HCT116 (cell line): Measurements from ENCODE around the gene PRMT2. TPM values are rescaled to one million over a fixed set of nuclear protein-coding genes. Genes with fewer than 3 reads are reported as not detected.

Experiments
- ATAC-seq: fragments of 200-7000 bp; cut with Tn5 transposase; 2 replicates; pipeline ENCODE4 v1.9.1; 2020; ENCODE audit warnings: mild to moderate bottlenecking, moderate library complexity
- BruUV-seq: library from RNA; stranded (reverse); fragments of 400-500 nt; replicated peaks from 2 replicates; lab custom pipeline; 2021; lab: Mats Ljungman, UMichigan
- CTCF ChIA-PET: fragments of 300-600 bp; sonication (Branson Sonifier 250); formaldehyde crosslinking; loops from one replicate; lab custom pipeline; 2021; ENCODE audit warnings: antibody characterized with exemption; lab: Charles Lee
- POLR2A ChIA-PET: fragments of 300-600, 350-600 bp; sonication (Branson Sonifier 250); formaldehyde crosslinking; loops from one replicate; lab custom pipeline; 2021; ENCODE audit warnings: antibody characterized with exemption; lab: Charles Lee
- RAD21 ChIA-PET, 2 experiments: fragments of 300-600 bp; sonication (Branson Sonifier 250); formaldehyde crosslinking; loops; one replicate each; lab custom pipeline; 2023; ENCODE audit warnings: low total read pairs in 2 of 2; ENCODE audit not compliant: uncharacterized antibody in 2 of 2, unreplicated experiment in 2 of 2, low non-redundant PET in 1 of 2; lab: Charles Lee
- DNase-seq: peaks from one replicate; pipeline ENCODE4 v3.0.0-alpha.2; 2010; ENCODE audit warnings: low read depth, low spot score
- H2AFZ ChIP-seq: fragments of 200-600 bp; shearing (Covaris generic), sonication (generic); 2 replicates; pipeline ENCODE4 v1.6.1; 2017; ENCODE audit warnings: low read depth, mixed run types, mixed read lengths, antibody characterized with exemption, low read length; ENCODE audit not compliant: poor library complexity, severe bottlenecking
- H3K27ac ChIP-seq: 2 replicates; pipeline ENCODE4 v1.5.1; 2012; ENCODE audit warnings: low read depth, low read length
- H3K27me3 ChIP-seq: fragments of 200-600 bp; sonication (generic); 2 replicates; pipeline ENCODE4 v1.6.1; 2016; ENCODE audit warnings: mixed run types, low read length, mixed read lengths; ENCODE audit not compliant: insufficient read depth
- H3K36me3 ChIP-seq, 2 experiments: fragments of 200-500 bp in 1 of 2; fragments of 200-600 bp in 1 of 2; sonication (Bioruptor generic) in 1 of 2; sonication (generic) in 1 of 2; 2 replicates each; pipeline versions ENCODE4 v1.5.1 to v1.6.1; 2014 to 2016; ENCODE audit warnings: low read length in 2 of 2, inconsistent platforms in 1 of 2, mixed read lengths in 1 of 2, mixed run types in 1 of 2; ENCODE audit not compliant: insufficient read depth in 2 of 2, control insufficient read depth in 1 of 2
- H3K4me1 ChIP-seq, 2 experiments: fragments of 200-600 bp in 1 of 2; sonication (generic) in 1 of 2; 2 replicates each; pipeline versions ENCODE4 v1.5.1 to v1.6.1; 2012 to 2017; ENCODE audit warnings: low read length in 2 of 2, inconsistent platforms in 1 of 2, mild to moderate bottlenecking in 1 of 2, mixed read lengths in 1 of 2, mixed run types in 1 of 2, moderate library complexity in 1 of 2; ENCODE audit not compliant: insufficient read depth in 2 of 2, control insufficient read depth in 1 of 2
- H3K4me2 ChIP-seq: fragments of 200-600 bp; sonication (generic); 2 replicates; pipeline ENCODE4 v1.6.1; 2017; ENCODE audit warnings: mixed run types, low read length, mixed read lengths
- H3K4me3 ChIP-seq, 2 experiments: fragments of 200-600 bp in 1 of 2; sonication (generic) in 1 of 2; replicated peaks in 1 of 2; 2 replicates each; pipeline ENCODE4 v1.5.1; 2011 to 2016; ENCODE audit warnings: low read length in 2 of 2, control low read depth in 1 of 2, low read depth in 1 of 2, mild to moderate bottlenecking in 1 of 2, mixed read lengths in 1 of 2, mixed run types in 1 of 2
- H3K79me2 ChIP-seq: fragments of 200-600 bp; sonication (generic); 2 replicates; pipeline ENCODE4 v1.6.1; 2017; ENCODE audit warnings: mild to moderate bottlenecking, mixed run types, low read length, moderate library complexity, mixed read lengths; ENCODE audit not compliant: insufficient read depth
- H3K9ac ChIP-seq: fragments of 200-600 bp; sonication (generic); 2 replicates; pipeline ENCODE4 v1.6.1; 2016; ENCODE audit warnings: low read length, mixed read lengths
- H3K9me2 ChIP-seq: fragments of 200-600 bp; sonication (generic), shearing (Covaris generic); 2 replicates; pipeline ENCODE4 v1.6.1; 2017; ENCODE audit warnings: mixed run types, mild to moderate bottlenecking, moderate library complexity; ENCODE audit not compliant: insufficient read depth
- H3K9me3 ChIP-seq, 2 experiments: fragments of 200-500 bp in 1 of 2; fragments of 200-600 bp in 1 of 2; sonication (Bioruptor generic) in 1 of 2; sonication (generic) in 1 of 2; 2 replicates each; pipeline ENCODE4 v1.6.1; 2014 to 2017; ENCODE audit warnings: low read length in 2 of 2, mixed read lengths in 2 of 2, inconsistent platforms in 1 of 2, low read depth in 1 of 2, mild to moderate bottlenecking in 1 of 2, mixed run types in 1 of 2, moderate library complexity in 1 of 2; ENCODE audit not compliant: control insufficient read depth in 1 of 2, insufficient read depth in 1 of 2
- H4K20me1 ChIP-seq: fragments of 200-600 bp; sonication (generic), shearing (Covaris generic); 2 replicates; pipeline ENCODE4 v1.6.1; 2017; ENCODE audit warnings: mixed run types, mild to moderate bottlenecking, moderate library complexity; ENCODE audit not compliant: insufficient read depth
- ATF3 ChIP-seq: IDR thresholded peaks from 2 replicates; pipeline ENCODE4 v1.6.1; 2012
- CBX3 ChIP-seq: IDR thresholded peaks from 2 replicates; pipeline ENCODE4 v1.6.1; 2012; ENCODE audit warnings: low read depth
- CEBPB ChIP-seq: IDR thresholded peaks from 2 replicates; pipeline ENCODE4 v1.6.1; 2012; ENCODE audit warnings: low read depth
- EGR1 ChIP-seq: IDR thresholded peaks from 2 replicates; pipeline ENCODE4 v1.6.1; 2012; ENCODE audit warnings: low read depth
- JUND ChIP-seq: IDR thresholded peaks from 2 replicates; pipeline ENCODE4 v1.6.1; 2012
- POLR2A ChIP-seq: IDR thresholded peaks from 2 replicates; pipeline ENCODE4 v1.7.0; 2011; ENCODE audit warnings: borderline replicate concordance; ENCODE audit not compliant: insufficient read depth, insufficient read length; ENCODE audit errors: extremely low read depth
- POLR2AphosphoS5 ChIP-seq: IDR thresholded peaks from 2 replicates; pipeline ENCODE4 v1.6.1; 2011; ENCODE audit warnings: mild to moderate bottlenecking, low read depth, low read length, moderate library complexity
- REST ChIP-seq: IDR thresholded peaks from 2 replicates; pipeline ENCODE4 v1.6.1; 2012; ENCODE audit warnings: low read depth
- TCF7L2 ChIP-seq: IDR thresholded peaks from 2 replicates; pipeline ENCODE4 v1.7.0; 2011; ENCODE audit warnings: borderline replicate concordance, inconsistent platforms; ENCODE audit not compliant: insufficient read depth, insufficient read length; ENCODE audit errors: extremely low read depth
- ZNF274 ChIP-seq: fragments of 200-500 bp; sonication (Bioruptor generic); IDR thresholded peaks from 2 replicates; pipeline ENCODE4 v1.6.1; 2014; ENCODE audit warnings: mild to moderate bottlenecking, low read depth, low read length, inconsistent platforms
- intact Hi-C: fragments of 100-400 bp; cut with micrococcal nuclease; formaldehyde crosslinking; loops from 2 replicates; pipeline ENCODE4 v1.10.0; 2022
- total RNA-seq: library from RNA; stranded (reverse); gene quantifications from one replicate; pipeline ENCODE4 v1.2.1, GENCODE V29; 2021; ENCODE audit not compliant: unreplicated experiment

The PRMT2 gene
- total RNA-seq, 1 experiment from 2014 or later, result 59.1 TPM

- TF ChIP-seq REST (no peak), CBX3 (no peak), TCF7L2 (no peak), ATF3 (no peak)
These were observed 19.4 kb upstream of the PRMT2 start (continued) for GRCh38 chr21:46616050-46616449.

GRCh38 chr21:46616656-46617055, 18.8 kb upstream of the PRMT2 start:
- H3K79me2 ChIP-seq, result no peaks in the 10 kb centered on the region
- H3K4me3 ChIP-seq, result no peak overlapping the region
- ChIA-PET CTCF (no interaction called here), RAD21 (no interaction called here), POLR2A (no interaction called here)
- no peak overlapping the region for H3K4me2 ChIP-seq
- no peaks in the 10 kb centered on the region for H3K9me3 ChIP-seq
- no peak overlapping the region for H2AFZ ChIP-seq
- no peak for ATAC-seq
- no TSS peak for BruUV-seq
- H3K9ac ChIP-seq, result no peak overlapping the region
- no peaks in the 10 kb centered on the region for H3K27me3 ChIP-seq
- TF ChIP-seq POLR2A (no peak), EGR1 (no peak), JUND (no peak), ZNF274 (no peak), CEBPB (no peak), POLR2AphosphoS5 (no peak)
- H4K20me1 ChIP-seq, result no peaks in the 10 kb centered on the region
- H3K4me1 ChIP-seq, result no peaks in the 10 kb centered on the region
- no peaks in the 10 kb centered on the region for H3K36me3 ChIP-seq
- no peak overlapping the region for H3K27ac ChIP-seq
- DNase-seq, result no peak
- H3K9me2 ChIP-seq, result no peaks in the 10 kb centered on the region
- intact Hi-C loops, result no loop called here
